GM23338 (cell line): ENCODE results near the gene AMFR. TPM values are rescaled to one million over a fixed set of nuclear protein-coding genes. Genes with fewer than 3 reads are reported as not detected.

Experiments
- ATAC-seq: fragments of 200-7000 bp; cut with Tn5 transposase; 3 replicates; pipeline ENCODE4 v1.9.1; 2020
- DNase-seq: peaks from one replicate; pipeline ENCODE4 v3.0.0-alpha.2; 2015; ENCODE audit warnings: low spot score
- H2AFZ ChIP-seq: fragments of 200-600 bp; sonication (generic); 2 replicates; pipeline ENCODE4 v1.8.0; 2016; ENCODE audit warnings: antibody characterized with exemption, mild to moderate bottlenecking, moderate library complexity
- H3F3A ChIP-seq: fragments of 200-600 bp; sonication (generic); replicated peaks from 2 replicates; pipeline ENCODE4 v1.8.0; 2017; ENCODE audit warnings: antibody characterized with exemption, mixed run types, low read depth
- H3K27ac ChIP-seq: fragments of 200-600 bp; sonication (generic); 2 replicates; pipeline ENCODE4 v1.6.1; 2016; ENCODE audit warnings: low read depth
- H3K27me3 ChIP-seq: fragments of 200-600 bp; sonication (generic); 2 replicates; pipeline ENCODE4 v1.8.0; 2016; ENCODE audit warnings: mild to moderate bottlenecking, mixed run types, moderate library complexity; ENCODE audit not compliant: insufficient read depth
- H3K36me3 ChIP-seq: fragments of 200-600 bp; sonication (generic); 2 replicates; pipeline ENCODE4 v1.8.0; 2016; ENCODE audit warnings: mild to moderate bottlenecking; ENCODE audit not compliant: insufficient read depth
- H3K4me1 ChIP-seq: fragments of 200-600 bp; sonication (generic); 2 replicates; pipeline ENCODE4 v1.8.0; 2016; ENCODE audit warnings: mild to moderate bottlenecking, moderate library complexity; ENCODE audit not compliant: insufficient read depth
- H3K4me2 ChIP-seq: fragments of 200-600 bp; sonication (generic); 2 replicates; pipeline ENCODE4 v1.7.1; 2017; ENCODE audit warnings: mixed run types
- H3K4me3 ChIP-seq: fragments of 200-600 bp; sonication (generic); 2 replicates; pipeline ENCODE4 v1.6.1; 2016; ENCODE audit warnings: mixed run types
- H3K79me2 ChIP-seq: fragments of 200-600 bp; sonication (generic); replicated peaks from 2 replicates; pipeline ENCODE4 v1.8.0; 2017; ENCODE audit warnings: mild to moderate bottlenecking; ENCODE audit not compliant: insufficient read depth
- H3K9me2 ChIP-seq: fragments of 200-600 bp; sonication (generic); 2 replicates; pipeline ENCODE4 v1.8.0; 2017; ENCODE audit not compliant: insufficient read depth
- H4K20me1 ChIP-seq: fragments of 200-600 bp; sonication (generic); replicated peaks from 2 replicates; pipeline ENCODE4 v1.8.0; 2017; ENCODE audit warnings: mild to moderate bottlenecking; ENCODE audit not compliant: insufficient read depth
- H3K27ac Mint-ChIP-seq: 2 replicates; pipeline ENCODE4 v1.8.0; 2020; ENCODE audit warnings: inconsistent platforms, mild to moderate bottlenecking, moderate library complexity, mixed read lengths
- H3K27me3 Mint-ChIP-seq: 3 replicates; pipeline ENCODE4 v1.8.0; 2022; ENCODE audit warnings: low read depth, mild to moderate bottlenecking, moderate library complexity, mixed read lengths, inconsistent platforms; ENCODE audit not compliant: insufficient read depth, poor library complexity
- H3K36me3 Mint-ChIP-seq: 3 replicates; pipeline ENCODE4 v1.8.0; 2021; ENCODE audit warnings: low read depth, mild to moderate bottlenecking, inconsistent platforms, moderate library complexity, mixed read lengths
- H3K4me1 Mint-ChIP-seq: 3 replicates; pipeline ENCODE4 v1.8.0; 2020; ENCODE audit warnings: mild to moderate bottlenecking, inconsistent platforms, mixed read lengths
- H3K4me3 Mint-ChIP-seq: 3 replicates; pipeline ENCODE4 v1.8.0; 2021; ENCODE audit warnings: moderate library complexity, mild to moderate bottlenecking, inconsistent platforms, mixed read lengths
- H3K9me3 Mint-ChIP-seq: 3 replicates; pipeline ENCODE4 v1.8.0; 2020; ENCODE audit warnings: moderate library complexity, mild to moderate bottlenecking, inconsistent platforms, mixed read lengths
- CREB1 ChIP-seq: fragments of 250-450 bp; sonication (Bioruptor Pico); IDR thresholded peaks from 2 replicates; pipeline ENCODE4 v1.5.0; 2020; ENCODE audit warnings: low read depth, mild to moderate bottlenecking, moderate library complexity
- EZH2 ChIP-seq: fragments of 200-600 bp; sonication (generic); IDR thresholded peaks from one replicate; pipeline ENCODE4 v1.8.0; 2017; ENCODE audit warnings: antibody characterized with exemption, mild to moderate bottlenecking, low read depth; ENCODE audit not compliant: unreplicated experiment
- EZH2phosphoT487 ChIP-seq: fragments of 200-600 bp; sonication (generic); IDR thresholded peaks from one replicate; pipeline ENCODE4 v1.8.1; 2018; ENCODE audit warnings: antibody characterized with exemption; ENCODE audit not compliant: unreplicated experiment
- JUNB ChIP-seq: IDR thresholded peaks from one replicate; pipeline ENCODE4 v1.6.1; 2016; ENCODE audit warnings: antibody characterized with exemption; ENCODE audit not compliant: unreplicated experiment
- NANOG ChIP-seq: IDR thresholded peaks from 2 replicates; pipeline ENCODE4 v1.6.1; 2016; ENCODE audit warnings: antibody characterized with exemption, borderline replicate concordance
- POLR2AphosphoS5 ChIP-seq: IDR thresholded peaks from 2 replicates; pipeline ENCODE4 v1.6.1; 2016; ENCODE audit warnings: antibody characterized with exemption, low read depth
- STAT1 ChIP-seq: IDR thresholded peaks from one replicate; pipeline ENCODE4 v1.6.1; 2016; ENCODE audit warnings: antibody characterized with exemption; ENCODE audit not compliant: unreplicated experiment
- ZNF114 ChIP-seq: fragments of 250-450 bp; sonication (Bioruptor Pico); IDR thresholded peaks from 2 replicates; pipeline ENCODE4 v1.5.0; 2020; ENCODE audit warnings: mild to moderate bottlenecking, moderate library complexity
- ZNF331 ChIP-seq: fragments of 250-450 bp; sonication (Bioruptor Pico); IDR thresholded peaks from 2 replicates; pipeline ENCODE4 v1.5.0; 2020; ENCODE audit warnings: low read depth, mild to moderate bottlenecking, moderate library complexity
- polyA plus RNA-seq: library from polyadenylated mRNA; unstranded; fragments of >200 nt; fragmentation: Nextera tagmentation; extraction: Ambion mirVana; gene quantifications from 2 replicates; pipeline ENCODE4 v1.2.1, GENCODE V29; 2016
- total RNA-seq: library from RNA; depleted of rRNA; stranded (reverse); fragments of >200 nt; shearing (Covaris generic); gene quantifications from 2 replicates; pipeline ENCODE4 v1.2.3, GENCODE V29; 2014
- TF ChIP-seq, protein P1 (sequence below), 2 experiments: fragments of 200-600 bp in 1 of 2; sonication (generic) in 1 of 2; conservative IDR thresholded peaks; 2 replicates each; pipeline versions ENCODE4 v1.5.1 to v1.6.1; 2016 to 2017; ENCODE audit warnings: antibody characterized with exemption in 2 of 2, low read depth in 2 of 2, mild to moderate bottlenecking in 2 of 2, moderate library complexity in 1 of 2
- TF ChIP-seq, protein P2 (sequence below): fragments of 250-450 bp; sonication (Bioruptor Pico); IDR thresholded peaks from 2 replicates; pipeline ENCODE4 v1.5.0; 2020; ENCODE audit warnings: mild to moderate bottlenecking, moderate library complexity
- TF ChIP-seq, protein P3 (sequence below): IDR thresholded peaks from one replicate; pipeline ENCODE4 v1.6.1; 2018; ENCODE audit warnings: antibody characterized with exemption; ENCODE audit not compliant: unreplicated experiment
- TF ChIP-seq, protein P4 (sequence below): IDR thresholded peaks from 2 replicates; pipeline ENCODE4 v1.6.1; 2016; ENCODE audit warnings: antibody characterized with exemption

The AMFR gene
- total and polyA plus RNA-seq, 2 experiments from 2014 or later = 9.0 to 41.1 TPM

DNA sequence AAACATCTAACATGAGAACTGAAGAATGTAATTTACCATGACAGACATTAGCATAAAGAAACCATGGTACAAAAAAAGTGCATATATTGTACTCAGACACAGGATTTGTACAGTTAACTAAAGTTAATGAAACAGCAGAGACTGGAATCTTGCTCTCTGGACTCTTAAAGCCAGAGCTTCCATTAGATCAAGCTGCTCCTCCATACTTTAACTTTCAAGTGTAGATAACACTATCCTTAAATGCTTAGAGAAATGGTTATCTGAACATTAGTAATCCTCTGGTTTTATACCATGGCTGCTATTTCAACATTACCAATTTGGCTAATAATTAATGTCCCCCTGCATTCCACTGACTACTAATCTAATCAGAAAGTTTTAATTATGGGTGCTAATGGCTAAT is 22.7 kb upstream of the AMFR start:
- peaks cover 52% of the 10 kb centered on the region for H4K20me1 ChIP-seq
- no peaks in the 10 kb centered on the region for H3F3A ChIP-seq
- Mint-ChIP-seq H3K4me3 (no peak overlapping the region; the same call in 2 of the 3 replicates), H3K27me3 (no peaks in the 10 kb centered on the region), H3K27ac (no peak overlapping the region), H3K4me1 (peaks cover 26% of the 10 kb centered on the region), H3K9me3 (no peaks in the 10 kb centered on the region), H3K36me3 (peaks cover 28% of the 10 kb centered on the region)
- no peak for ATAC-seq
- no peak overlapping the region for H3K27ac ChIP-seq
- TF ChIP-seq, protein P1, sequence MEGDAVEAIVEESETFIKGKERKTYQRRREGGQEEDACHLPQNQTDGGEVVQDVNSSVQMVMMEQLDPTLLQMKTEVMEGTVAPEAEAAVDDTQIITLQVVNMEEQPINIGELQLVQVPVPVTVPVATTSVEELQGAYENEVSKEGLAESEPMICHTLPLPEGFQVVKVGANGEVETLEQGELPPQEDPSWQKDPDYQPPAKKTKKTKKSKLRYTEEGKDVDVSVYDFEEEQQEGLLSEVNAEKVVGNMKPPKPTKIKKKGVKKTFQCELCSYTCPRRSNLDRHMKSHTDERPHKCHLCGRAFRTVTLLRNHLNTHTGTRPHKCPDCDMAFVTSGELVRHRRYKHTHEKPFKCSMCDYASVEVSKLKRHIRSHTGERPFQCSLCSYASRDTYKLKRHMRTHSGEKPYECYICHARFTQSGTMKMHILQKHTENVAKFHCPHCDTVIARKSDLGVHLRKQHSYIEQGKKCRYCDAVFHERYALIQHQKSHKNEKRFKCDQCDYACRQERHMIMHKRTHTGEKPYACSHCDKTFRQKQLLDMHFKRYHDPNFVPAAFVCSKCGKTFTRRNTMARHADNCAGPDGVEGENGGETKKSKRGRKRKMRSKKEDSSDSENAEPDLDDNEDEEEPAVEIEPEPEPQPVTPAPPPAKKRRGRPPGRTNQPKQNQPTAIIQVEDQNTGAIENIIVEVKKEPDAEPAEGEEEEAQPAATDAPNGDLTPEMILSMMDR (conservative IDR thresholded peaks at IDR 0.05; ENCODE audit: low read depth in 2 of 2) = no peak
- TF ChIP-seq EZH2 (no peak), POLR2AphosphoS5 (no peak), JUNB (no peak), CREB1 (no peak), EZH2phosphoT487 (no peak), STAT1 (no peak), ZNF331 (CRISPR knock-in tag) (no peak), NANOG (no peak), ZNF114 (CRISPR knock-in tag) (no peak)
- TF ChIP-seq, protein P2, sequence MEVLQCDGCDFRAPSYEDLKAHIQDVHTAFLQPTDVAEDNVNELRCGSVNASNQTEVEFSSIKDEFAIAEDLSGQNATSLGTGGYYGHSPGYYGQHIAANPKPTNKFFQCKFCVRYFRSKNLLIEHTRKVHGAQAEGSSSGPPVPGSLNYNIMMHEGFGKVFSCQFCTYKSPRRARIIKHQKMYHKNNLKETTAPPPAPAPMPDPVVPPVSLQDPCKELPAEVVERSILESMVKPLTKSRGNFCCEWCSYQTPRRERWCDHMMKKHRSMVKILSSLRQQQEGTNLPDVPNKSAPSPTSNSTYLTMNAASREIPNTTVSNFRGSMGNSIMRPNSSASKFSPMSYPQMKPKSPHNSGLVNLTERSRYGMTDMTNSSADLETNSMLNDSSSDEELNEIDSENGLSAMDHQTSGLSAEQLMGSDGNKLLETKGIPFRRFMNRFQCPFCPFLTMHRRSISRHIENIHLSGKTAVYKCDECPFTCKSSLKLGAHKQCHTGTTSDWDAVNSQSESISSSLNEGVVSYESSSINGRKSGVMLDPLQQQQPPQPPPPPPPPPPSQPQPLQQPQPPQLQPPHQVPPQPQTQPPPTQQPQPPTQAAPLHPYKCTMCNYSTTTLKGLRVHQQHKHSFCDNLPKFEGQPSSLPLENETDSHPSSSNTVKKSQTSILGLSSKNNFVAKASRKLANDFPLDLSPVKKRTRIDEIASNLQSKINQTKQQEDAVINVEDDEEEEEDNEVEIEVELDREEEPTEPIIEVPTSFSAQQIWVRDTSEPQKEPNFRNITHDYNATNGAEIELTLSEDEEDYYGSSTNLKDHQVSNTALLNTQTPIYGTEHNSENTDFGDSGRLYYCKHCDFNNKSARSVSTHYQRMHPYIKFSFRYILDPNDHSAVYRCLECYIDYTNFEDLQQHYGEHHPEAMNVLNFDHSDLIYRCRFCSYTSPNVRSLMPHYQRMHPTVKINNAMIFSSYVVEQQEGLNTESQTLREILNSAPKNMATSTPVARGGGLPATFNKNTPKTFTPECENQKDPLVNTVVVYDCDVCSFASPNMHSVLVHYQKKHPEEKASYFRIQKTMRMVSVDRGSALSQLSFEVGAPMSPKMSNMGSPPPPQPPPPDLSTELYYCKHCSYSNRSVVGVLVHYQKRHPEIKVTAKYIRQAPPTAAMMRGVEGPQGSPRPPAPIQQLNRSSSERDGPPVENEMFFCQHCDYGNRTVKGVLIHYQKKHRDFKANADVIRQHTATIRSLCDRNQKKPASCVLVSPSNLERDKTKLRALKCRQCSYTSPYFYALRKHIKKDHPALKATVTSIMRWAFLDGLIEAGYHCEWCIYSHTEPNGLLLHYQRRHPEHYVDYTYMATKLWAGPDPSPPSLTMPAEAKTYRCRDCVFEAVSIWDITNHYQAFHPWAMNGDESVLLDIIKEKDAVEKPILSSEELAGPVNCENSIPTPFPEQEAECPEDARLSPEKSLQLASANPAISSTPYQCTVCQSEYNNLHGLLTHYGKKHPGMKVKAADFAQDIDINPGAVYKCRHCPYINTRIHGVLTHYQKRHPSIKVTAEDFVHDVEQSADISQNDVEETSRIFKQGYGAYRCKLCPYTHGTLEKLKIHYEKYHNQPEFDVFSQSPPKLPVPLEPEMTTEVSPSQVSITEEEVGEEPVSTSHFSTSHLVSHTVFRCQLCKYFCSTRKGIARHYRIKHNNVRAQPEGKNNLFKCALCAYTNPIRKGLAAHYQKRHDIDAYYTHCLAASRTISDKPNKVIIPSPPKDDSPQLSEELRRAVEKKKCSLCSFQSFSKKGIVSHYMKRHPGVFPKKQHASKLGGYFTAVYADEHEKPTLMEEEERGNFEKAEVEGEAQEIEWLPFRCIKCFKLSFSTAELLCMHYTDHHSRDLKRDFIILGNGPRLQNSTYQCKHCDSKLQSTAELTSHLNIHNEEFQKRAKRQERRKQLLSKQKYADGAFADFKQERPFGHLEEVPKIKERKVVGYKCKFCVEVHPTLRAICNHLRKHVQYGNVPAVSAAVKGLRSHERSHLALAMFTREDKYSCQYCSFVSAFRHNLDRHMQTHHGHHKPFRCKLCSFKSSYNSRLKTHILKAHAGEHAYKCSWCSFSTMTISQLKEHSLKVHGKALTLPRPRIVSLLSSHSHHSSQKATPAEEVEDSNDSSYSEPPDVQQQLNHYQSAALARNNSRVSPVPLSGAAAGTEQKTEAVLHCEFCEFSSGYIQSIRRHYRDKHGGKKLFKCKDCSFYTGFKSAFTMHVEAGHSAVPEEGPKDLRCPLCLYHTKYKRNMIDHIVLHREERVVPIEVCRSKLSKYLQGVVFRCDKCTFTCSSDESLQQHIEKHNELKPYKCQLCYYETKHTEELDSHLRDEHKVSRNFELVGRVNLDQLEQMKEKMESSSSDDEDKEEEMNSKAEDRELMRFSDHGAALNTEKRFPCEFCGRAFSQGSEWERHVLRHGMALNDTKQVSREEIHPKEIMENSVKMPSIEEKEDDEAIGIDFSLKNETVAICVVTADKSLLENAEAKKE (CRISPR knock-in tag) = no peak
- TF ChIP-seq, protein P3, sequence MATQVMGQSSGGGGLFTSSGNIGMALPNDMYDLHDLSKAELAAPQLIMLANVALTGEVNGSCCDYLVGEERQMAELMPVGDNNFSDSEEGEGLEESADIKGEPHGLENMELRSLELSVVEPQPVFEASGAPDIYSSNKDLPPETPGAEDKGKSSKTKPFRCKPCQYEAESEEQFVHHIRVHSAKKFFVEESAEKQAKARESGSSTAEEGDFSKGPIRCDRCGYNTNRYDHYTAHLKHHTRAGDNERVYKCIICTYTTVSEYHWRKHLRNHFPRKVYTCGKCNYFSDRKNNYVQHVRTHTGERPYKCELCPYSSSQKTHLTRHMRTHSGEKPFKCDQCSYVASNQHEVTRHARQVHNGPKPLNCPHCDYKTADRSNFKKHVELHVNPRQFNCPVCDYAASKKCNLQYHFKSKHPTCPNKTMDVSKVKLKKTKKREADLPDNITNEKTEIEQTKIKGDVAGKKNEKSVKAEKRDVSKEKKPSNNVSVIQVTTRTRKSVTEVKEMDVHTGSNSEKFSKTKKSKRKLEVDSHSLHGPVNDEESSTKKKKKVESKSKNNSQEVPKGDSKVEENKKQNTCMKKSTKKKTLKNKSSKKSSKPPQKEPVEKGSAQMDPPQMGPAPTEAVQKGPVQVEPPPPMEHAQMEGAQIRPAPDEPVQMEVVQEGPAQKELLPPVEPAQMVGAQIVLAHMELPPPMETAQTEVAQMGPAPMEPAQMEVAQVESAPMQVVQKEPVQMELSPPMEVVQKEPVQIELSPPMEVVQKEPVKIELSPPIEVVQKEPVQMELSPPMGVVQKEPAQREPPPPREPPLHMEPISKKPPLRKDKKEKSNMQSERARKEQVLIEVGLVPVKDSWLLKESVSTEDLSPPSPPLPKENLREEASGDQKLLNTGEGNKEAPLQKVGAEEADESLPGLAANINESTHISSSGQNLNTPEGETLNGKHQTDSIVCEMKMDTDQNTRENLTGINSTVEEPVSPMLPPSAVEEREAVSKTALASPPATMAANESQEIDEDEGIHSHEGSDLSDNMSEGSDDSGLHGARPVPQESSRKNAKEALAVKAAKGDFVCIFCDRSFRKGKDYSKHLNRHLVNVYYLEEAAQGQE = no peak
- TF ChIP-seq, protein P4, sequence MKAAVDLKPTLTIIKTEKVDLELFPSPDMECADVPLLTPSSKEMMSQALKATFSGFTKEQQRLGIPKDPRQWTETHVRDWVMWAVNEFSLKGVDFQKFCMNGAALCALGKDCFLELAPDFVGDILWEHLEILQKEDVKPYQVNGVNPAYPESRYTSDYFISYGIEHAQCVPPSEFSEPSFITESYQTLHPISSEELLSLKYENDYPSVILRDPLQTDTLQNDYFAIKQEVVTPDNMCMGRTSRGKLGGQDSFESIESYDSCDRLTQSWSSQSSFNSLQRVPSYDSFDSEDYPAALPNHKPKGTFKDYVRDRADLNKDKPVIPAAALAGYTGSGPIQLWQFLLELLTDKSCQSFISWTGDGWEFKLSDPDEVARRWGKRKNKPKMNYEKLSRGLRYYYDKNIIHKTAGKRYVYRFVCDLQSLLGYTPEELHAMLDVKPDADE = no peak
- H2AFZ ChIP-seq = no peak overlapping the region
- peaks cover 19% of the 10 kb centered on the region for H3K36me3 ChIP-seq
- DNase-seq = no peak
- peaks cover 92% of the 10 kb centered on the region for H3K79me2 ChIP-seq
- no peaks in the 10 kb centered on the region for H3K27me3 ChIP-seq
- H3K4me2 ChIP-seq = no peak overlapping the region
- no peaks in the 10 kb centered on the region for H3K9me2 ChIP-seq
- no peak overlapping the region for H3K4me3 ChIP-seq
- H3K4me1 ChIP-seq = peaks cover 23% of the 10 kb centered on the region; the same call in 1 of the 2 replicates
